ENCODE data around the gene KAT14. TPM values are rescaled to one million over a fixed set of nuclear protein-coding genes. Genes with fewer than 3 reads are reported as not detected.
"Not testable (repeated sequence)": the region's sequence is repeated elsewhere in the genome, so short reads cannot be mapped to it uniquely, and the experiment has no call there.

The KAT14 gene
- 11.7 and 14.5 TPM in 2 replicates for total RNA-seq

- Histone ChIP-seq H3K4me3 (ENCODE audit: low read depth, low read length) (peak within 1 kb of the TSS; percentile 86), H3K27me3 (ENCODE audit: control insufficient read depth, insufficient read depth, low read length) (no peaks in the 10 kb centered on the region), H3K36me3 (ENCODE audit: control insufficient read depth, insufficient read depth, low read length) (no peaks in the 10 kb centered on the region)
- DNase-seq (ENCODE audit: low read depth) = peak; percentile 43
- TF ChIP-seq CTCF (IDR thresholded peaks at IDR 0.05; ENCODE audit: insufficient read depth, low read length, poor library complexity, severe bottlenecking) = no peak
Observed at GRCh38 chr20:18137412-18138265, at the start of gene KAT14, which contains the start of gene PET117. KAT14 (plus strand) TSS chr20:18137863; CDS start chr20:18142661, 4,798 bp downstream. PET117 (plus strand) TSS chr20:18137863; CDS start chr20:18137956, 93 bp downstream.

- not testable (repeated sequence) for H3K36me3 ChIP-seq (ENCODE audit: control insufficient read depth, insufficient read depth, low read length); H3K4me3 ChIP-seq (ENCODE audit: low read depth, low read length); DNase-seq (ENCODE audit: low read depth); H3K27me3 ChIP-seq (ENCODE audit: control insufficient read depth, insufficient read depth, low read length)
Observed at GRCh38 chr20:18088298-18088697, 49.4 kb upstream of the KAT14 start.

- H3K27me3 ChIP-seq (ENCODE audit: control insufficient read depth, insufficient read depth, low read length); H3K36me3 ChIP-seq (ENCODE audit: control insufficient read depth, insufficient read depth, low read length); H3K4me3 ChIP-seq (ENCODE audit: low read depth, low read length); DNase-seq (ENCODE audit: low read depth): not testable (repeated sequence)
Observed at GRCh38 chr20:18088841-18089240, 48.8 kb upstream of the KAT14 start.

GRCh38 chr20:18090044-18090443, 47.6 kb upstream of the KAT14 start:
- H3K4me3 ChIP-seq (ENCODE audit: low read depth, low read length) = no peak overlapping the region
- H3K27me3 ChIP-seq (ENCODE audit: control insufficient read depth, insufficient read depth, low read length) = peaks cover 2% of the 10 kb centered on the region
- no peak for TF ChIP-seq CTCF (IDR thresholded peaks at IDR 0.05; ENCODE audit: insufficient read depth, low read length, poor library complexity, severe bottlenecking)
- no peak for DNase-seq (ENCODE audit: low read depth)
- H3K36me3 ChIP-seq (ENCODE audit: control insufficient read depth, insufficient read depth, low read length) = no peaks in the 10 kb centered on the region

GRCh38 chr20:18090477-18090876, 47.2 kb upstream of the KAT14 start:
- no peak for TF ChIP-seq CTCF (IDR thresholded peaks at IDR 0.05; ENCODE audit: insufficient read depth, low read length, poor library complexity, severe bottlenecking)
- H3K27me3 ChIP-seq (ENCODE audit: control insufficient read depth, insufficient read depth, low read length) = peaks cover 2% of the 10 kb centered on the region
- no peak for DNase-seq (ENCODE audit: low read depth)
- H3K36me3 ChIP-seq (ENCODE audit: control insufficient read depth, insufficient read depth, low read length) = no peaks in the 10 kb centered on the region
- no peak overlapping the region for H3K4me3 ChIP-seq (ENCODE audit: low read depth, low read length)

GRCh38 chr20:18091623-18092022, 46.0 kb upstream of the KAT14 start:
- no peak for DNase-seq (ENCODE audit: low read depth)
- Histone ChIP-seq H3K4me3 (ENCODE audit: low read depth, low read length) (no peak overlapping the region), H3K36me3 (ENCODE audit: control insufficient read depth, insufficient read depth, low read length) (no peaks in the 10 kb centered on the region), H3K27me3 (ENCODE audit: control insufficient read depth, insufficient read depth, low read length) (peaks cover 2% of the 10 kb centered on the region)
- no peak for TF ChIP-seq CTCF (IDR thresholded peaks at IDR 0.05; ENCODE audit: insufficient read depth, low read length, poor library complexity, severe bottlenecking)

GRCh38 chr20:18092890-18093289, 44.8 kb upstream of the KAT14 start:
- no peak for DNase-seq (ENCODE audit: low read depth)
- H3K36me3 ChIP-seq (ENCODE audit: control insufficient read depth, insufficient read depth, low read length) = no peaks in the 10 kb centered on the region
- no peak overlapping the region for H3K4me3 ChIP-seq (ENCODE audit: low read depth, low read length)
- peaks cover 2% of the 10 kb centered on the region for H3K27me3 ChIP-seq (ENCODE audit: control insufficient read depth, insufficient read depth, low read length)
- TF ChIP-seq CTCF (IDR thresholded peaks at IDR 0.05; ENCODE audit: insufficient read depth, low read length, poor library complexity, severe bottlenecking) = no peak
